Rectal smooth muscle tissue (tissue), 1 donor: ENCODE results near the gene KLHL15.

Experiments
- H3K27ac ChIP-seq: one replicate; pipeline ENCODE4 v1.7.0; 2013; ENCODE audit warnings: low read depth, low read length, inconsistent platforms
- H3K27me3 ChIP-seq: one replicate; pipeline ENCODE4 v1.7.0; 2013; ENCODE audit warnings: low read length; ENCODE audit not compliant: control insufficient read depth, insufficient read depth
- H3K36me3 ChIP-seq: one replicate; pipeline ENCODE4 v1.7.0; 2013; ENCODE audit warnings: low read length; ENCODE audit not compliant: control insufficient read depth, insufficient read depth
- H3K4me1 ChIP-seq: one replicate; pipeline ENCODE4 v1.7.0; 2013; ENCODE audit warnings: low read length; ENCODE audit not compliant: control insufficient read depth, insufficient read depth
- H3K4me3 ChIP-seq: one replicate; pipeline ENCODE4 v1.7.0; 2013; ENCODE audit warnings: low read length
- H3K9ac ChIP-seq: one replicate; pipeline ENCODE4 v1.7.0; 2013; ENCODE audit warnings: low read length

KLHL15 gene

DNA sequence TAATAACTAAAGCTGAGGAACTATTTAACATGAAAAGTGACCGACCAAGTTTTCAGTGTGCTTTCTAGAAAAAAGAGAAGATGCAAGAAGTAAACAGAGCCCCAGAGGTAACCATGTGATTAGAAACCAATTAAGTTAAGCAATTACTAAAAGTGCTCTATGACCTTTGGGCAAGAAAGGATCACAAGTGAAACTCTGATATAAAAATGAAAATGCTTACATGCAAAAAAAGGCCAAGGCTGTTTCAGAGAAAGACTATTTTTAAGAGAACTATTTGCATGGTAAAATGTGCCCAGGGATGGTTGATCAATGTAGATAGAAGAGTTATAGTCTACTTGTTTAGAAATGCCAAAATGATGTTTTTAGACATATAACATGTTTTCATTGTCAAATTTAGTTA, 22.0 kb downstream of the KLHL15 start:
- Histone ChIP-seq H3K27me3 (no peaks in the 10 kb centered on the region), H3K4me1 (no peaks in the 10 kb centered on the region), H3K9ac (no peak overlapping the region), H3K36me3 (no peaks in the 10 kb centered on the region), H3K4me3 (no peak overlapping the region), H3K27ac (no peak overlapping the region)

DNA sequence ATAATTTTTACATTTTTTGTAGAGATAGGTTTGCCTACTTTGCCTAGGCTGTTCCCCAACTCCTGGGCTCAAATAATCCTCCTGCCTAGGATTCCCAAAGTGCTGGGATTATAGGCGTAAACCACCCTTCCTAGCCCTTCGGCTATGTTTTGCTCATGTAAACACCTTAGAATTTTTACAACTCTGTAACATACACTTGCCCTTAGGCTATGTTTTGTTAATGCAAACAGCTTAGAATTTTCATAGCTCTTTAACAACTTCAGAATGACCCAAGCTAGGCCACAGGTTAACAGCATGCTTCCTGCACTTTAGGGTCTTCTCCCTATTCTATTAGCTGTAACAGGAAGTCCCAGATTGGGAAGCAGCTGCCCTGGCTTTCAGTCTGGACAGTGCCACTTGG, 24.2 kb downstream of the KLHL15 start:
- no peak overlapping the region for H3K27ac ChIP-seq
- H3K9ac ChIP-seq = no peak overlapping the region
- no peaks in the 10 kb centered on the region for H3K27me3 ChIP-seq
- H3K4me3 ChIP-seq = no peak overlapping the region
- no peaks in the 10 kb centered on the region for H3K36me3 ChIP-seq
- H3K4me1 ChIP-seq = no peaks in the 10 kb centered on the region

- Histone ChIP-seq H3K36me3 (no peaks in the 10 kb centered on the region), H3K9ac (no peak overlapping the region), H3K4me1 (no peaks in the 10 kb centered on the region), H3K27me3 (no peaks in the 10 kb centered on the region), H3K27ac (no peak overlapping the region), H3K4me3 (no peak overlapping the region)
These were observed 24.8 kb downstream of the KLHL15 start for GRCh38 chrX:24002167-24002566.

DNA sequence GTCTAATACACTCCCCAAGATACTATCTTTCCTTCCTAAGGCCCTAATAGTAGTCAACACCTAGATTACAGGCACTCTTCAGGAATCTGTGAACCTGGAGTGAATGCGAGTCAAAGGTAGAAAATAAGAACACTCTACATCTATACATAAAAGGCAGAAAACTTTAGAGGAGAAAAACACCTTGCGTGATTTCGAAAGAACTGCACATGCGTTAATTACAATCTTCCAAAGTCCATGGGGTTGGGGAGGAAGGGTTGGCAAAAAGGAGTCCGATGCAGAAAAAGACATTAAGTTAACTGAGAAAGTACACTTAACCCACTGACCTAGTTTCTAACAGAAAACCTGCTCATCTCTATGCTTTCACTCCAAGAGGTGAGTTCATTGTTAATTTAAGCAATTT, 27.3 kb downstream of the KLHL15 start:
- H3K27me3 ChIP-seq = no peaks in the 10 kb centered on the region
- H3K9ac ChIP-seq = no peak overlapping the region
- H3K36me3 ChIP-seq = no peaks in the 10 kb centered on the region
- no peak overlapping the region for H3K27ac ChIP-seq
- no peaks in the 10 kb centered on the region for H3K4me1 ChIP-seq
- no peak overlapping the region for H3K4me3 ChIP-seq

- H3K4me1 ChIP-seq = no peaks in the 10 kb centered on the region
These were observed 33.9 kb downstream of the KLHL15 start for GRCh38 chrX:23993012-23993633.

GRCh38 chrX:23992431-23992830, 34.6 kb downstream of the KLHL15 start:
- no peak overlapping the region for H3K9ac ChIP-seq
- no peaks in the 10 kb centered on the region for H3K36me3 ChIP-seq
- no peak overlapping the region for H3K27ac ChIP-seq
- H3K27me3 ChIP-seq = peaks cover 2% of the 10 kb centered on the region
- H3K4me1 ChIP-seq = no peaks in the 10 kb centered on the region
- no peak overlapping the region for H3K4me3 ChIP-seq

More at GRCh38 chrX:23993012-23993633, 33.9 kb downstream of the KLHL15 start:
- Histone ChIP-seq H3K27me3 (peaks cover 2% of the 10 kb centered on the region), H3K36me3 (no peaks in the 10 kb centered on the region), H3K9ac (no peak overlapping the region), H3K4me3 (no peak overlapping the region), H3K27ac (no peak overlapping the region)

- Histone ChIP-seq H3K9ac (no peak overlapping the region), H3K4me1 (no peaks in the 10 kb centered on the region), H3K27me3 (peaks cover 2% of the 10 kb centered on the region), H3K36me3 (no peaks in the 10 kb centered on the region), H3K27ac (no peak overlapping the region), H3K4me3 (no peak overlapping the region)
These were observed 36.5 kb downstream of the KLHL15 start for GRCh38 chrX:23990455-23990854.

DNA sequence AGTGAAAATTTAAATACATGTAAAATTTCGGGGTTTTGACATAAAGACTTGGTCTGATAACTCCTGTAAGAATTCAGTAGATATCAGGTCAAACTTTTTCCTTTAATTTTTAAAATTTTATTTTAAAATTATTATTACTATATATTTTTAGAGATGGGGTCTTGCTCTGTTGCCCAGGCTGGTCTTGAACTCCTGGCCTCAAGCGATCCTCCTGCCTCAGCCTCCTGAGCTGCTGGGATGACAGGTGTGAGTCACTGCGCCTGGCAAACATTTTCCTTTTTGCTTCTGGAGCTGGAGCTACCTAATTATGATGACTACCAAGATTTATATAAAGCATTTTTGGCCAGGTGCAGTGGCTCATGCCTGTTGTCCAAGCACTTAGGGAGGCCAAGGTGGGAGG, 37.3 kb downstream of the KLHL15 start:
- Histone ChIP-seq H3K9ac (no peak overlapping the region), H3K27ac (no peak overlapping the region), H3K36me3 (no peaks in the 10 kb centered on the region), H3K27me3 (peaks cover 2% of the 10 kb centered on the region), H3K4me1 (no peaks in the 10 kb centered on the region), H3K4me3 (no peak overlapping the region)

- Histone ChIP-seq H3K27me3 (peaks cover 3% of the 10 kb centered on the region), H3K9ac (no peak overlapping the region), H3K36me3 (no peaks in the 10 kb centered on the region), H3K27ac (no peak overlapping the region), H3K4me3 (no peak overlapping the region), H3K4me1 (no peaks in the 10 kb centered on the region)
These were observed 44.1 kb downstream of the KLHL15 start for GRCh38 chrX:23982891-23983290.

- H3K27me3 ChIP-seq = peaks cover 3% of the 10 kb centered on the region
- no peaks in the 10 kb centered on the region for H3K4me1 ChIP-seq
- H3K36me3 ChIP-seq = no peaks in the 10 kb centered on the region
- no peak overlapping the region for H3K27ac ChIP-seq
- H3K4me3 ChIP-seq = no peak overlapping the region
- no peak overlapping the region for H3K9ac ChIP-seq
These were observed 45.3 kb downstream of the KLHL15 start for GRCh38 chrX:23981711-23982110.

DNA sequence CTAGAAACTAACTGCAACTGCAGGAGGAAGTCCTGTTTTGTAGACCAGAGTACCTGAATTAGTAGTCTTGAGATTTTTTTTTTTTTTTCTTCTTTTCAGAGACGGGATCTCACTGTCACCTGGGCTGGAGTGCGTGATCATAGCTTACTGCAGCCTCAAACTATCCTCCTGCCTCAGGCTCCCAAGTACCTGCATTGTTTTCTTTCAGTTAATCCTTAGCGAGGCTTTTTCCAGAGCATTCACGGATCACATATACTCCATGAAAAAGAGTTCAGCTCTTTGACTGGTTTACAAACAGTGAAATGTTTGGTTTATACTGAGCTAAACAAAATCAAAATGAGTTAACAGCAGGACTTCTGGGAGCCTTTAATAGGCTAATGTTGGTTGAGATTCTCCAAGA, 45.8 kb downstream of the KLHL15 start:
- no peaks in the 10 kb centered on the region for H3K4me1 ChIP-seq
- H3K9ac ChIP-seq = no peak overlapping the region
- peaks cover 3% of the 10 kb centered on the region for H3K27me3 ChIP-seq
- no peak overlapping the region for H3K4me3 ChIP-seq
- H3K27ac ChIP-seq = no peak overlapping the region
- no peaks in the 10 kb centered on the region for H3K36me3 ChIP-seq

DNA sequence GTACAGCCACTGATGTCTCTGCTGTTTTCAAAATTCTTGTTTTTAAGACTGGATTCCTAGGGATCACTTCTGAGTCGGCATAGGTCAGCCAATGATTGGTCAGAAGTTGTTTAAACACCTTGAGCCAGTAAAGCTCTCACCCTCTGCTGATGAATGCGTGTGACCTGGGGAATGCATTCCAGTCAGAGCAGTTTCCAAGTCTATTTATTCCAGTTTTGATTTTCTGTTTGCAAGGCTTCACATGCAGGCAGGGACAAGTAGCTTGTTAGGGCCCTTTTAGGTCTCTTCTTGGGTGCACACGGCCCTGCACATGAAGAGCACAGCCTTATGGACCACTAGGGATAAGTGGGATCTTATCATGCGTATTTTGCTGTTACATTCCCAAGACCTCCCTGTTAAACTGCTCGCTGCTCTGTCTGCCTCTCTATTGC, 47.0 kb downstream of the KLHL15 start:
- Histone ChIP-seq H3K9ac (no peak overlapping the region), H3K27ac (no peak overlapping the region), H3K27me3 (peaks cover 3% of the 10 kb centered on the region), H3K4me1 (no peaks in the 10 kb centered on the region), H3K4me3 (no peak overlapping the region), H3K36me3 (no peaks in the 10 kb centered on the region)

- no peaks in the 10 kb centered on the region for H3K36me3 ChIP-seq
- H3K9ac ChIP-seq = no peak overlapping the region
- H3K4me1 ChIP-seq = no peaks in the 10 kb centered on the region
- H3K27me3 ChIP-seq = peaks cover 3% of the 10 kb centered on the region
- no peak overlapping the region for H3K4me3 ChIP-seq
- H3K27ac ChIP-seq = no peak overlapping the region
These were observed 48.5 kb downstream of the KLHL15 start for GRCh38 chrX:23978491-23978890.
